NCI-H748 (cell line): ENCODE data around the gene MRFAP1.
"Not testable (repeated sequence)": the region's sequence is repeated elsewhere in the genome, so short reads cannot be mapped to it uniquely, and the experiment has no call there.

Source experiments
- DNase-seq: peaks from one replicate; lab custom pipeline; 2025; ENCODE audit not compliant: unreplicated experiment; lab: John Stamatoyannopoulos, UW

The MRFAP1 gene

GRCh38 chr4:6610856-6611430, 29.5 kb upstream of the MRFAP1 start:
- DNase-seq: no peak

- no peak for DNase-seq
Measured at GRCh38 chr4:6612961-6613675, 27.4 kb upstream of the MRFAP1 start.

- DNase-seq: no peak
Measured at GRCh38 chr4:6613676-6614651, 26.5 kb upstream of the MRFAP1 start.

- no peak for DNase-seq
Measured at GRCh38 chr4:6614701-6615230, 25.7 kb upstream of the MRFAP1 start.

- no peak for DNase-seq
Measured at GRCh38 chr4:6616087-6616995, 24.1 kb upstream of the MRFAP1 start.

GRCh38 chr4:6617246-6617645, 23.2 kb upstream of the MRFAP1 start:
- DNase-seq: no peak

GRCh38 chr4:6618386-6619115, 21.9 kb upstream of the MRFAP1 start:
- DNase-seq: no peak

GRCh38 chr4:6619116-6619465, 21.4 kb upstream of the MRFAP1 start:
- DNase-seq: no peak

GRCh38 chr4:6619466-6620255, 20.8 kb upstream of the MRFAP1 start:
- DNase-seq: no peak

GRCh38 chr4:6620296-6620695, 20.2 kb upstream of the MRFAP1 start:
- no peak for DNase-seq

GRCh38 chr4:6620891-6621555, 19.5 kb upstream of the MRFAP1 start:
- no peak for DNase-seq

- DNase-seq: no peak
Measured at GRCh38 chr4:6621556-6621927, 18.9 kb upstream of the MRFAP1 start.

GRCh38 chr4:6622744-6623143, 17.7 kb upstream of the MRFAP1 start:
- no peak for DNase-seq

- no peak for DNase-seq
Measured at GRCh38 chr4:6625256-6625655, 15.2 kb upstream of the MRFAP1 start.

- DNase-seq: no peak
Measured at GRCh38 chr4:6626066-6626465, 14.4 kb upstream of the MRFAP1 start.

GRCh38 chr4:6627832-6628231, 12.7 kb upstream of the MRFAP1 start:
- no peak for DNase-seq

- not testable (repeated sequence) for DNase-seq
Measured at GRCh38 chr4:6628484-6628883, 12.0 kb upstream of the MRFAP1 start.

- no peak for DNase-seq
Measured at GRCh38 chr4:6632125-6632524, 8.4 kb upstream of the MRFAP1 start.
